Mesenchymal stem cell (in vitro differentiated cells and primary cell): ENCODE measurements around the gene IMMP2L.

Source experiments
- DNase-seq: peaks from one replicate; pipeline ENCODE4 v3.0.0-alpha.2; 2013
- H2AFZ ChIP-seq: one replicate; pipeline ENCODE4 v1.6.1; 2013; ENCODE audit warnings: low read depth, mild to moderate bottlenecking, control low read depth, inconsistent platforms, low read length, moderate library complexity
- H2AK5ac ChIP-seq: 2 replicates; pipeline ENCODE4 v1.6.1; 2013; ENCODE audit warnings: low read length, moderate library complexity, mild to moderate bottlenecking, inconsistent platforms; ENCODE audit not compliant: severe bottlenecking
- H2BK120ac ChIP-seq: one replicate; pipeline ENCODE4 v1.6.1; 2013; ENCODE audit warnings: low read depth, mild to moderate bottlenecking, inconsistent platforms, low read length, moderate library complexity
- H2BK12ac ChIP-seq, 2 experiments: one replicate each; pipeline ENCODE4 v1.6.1; 2013; ENCODE audit warnings: inconsistent platforms in 2 of 2, low read length in 2 of 2, mild to moderate bottlenecking in 2 of 2, moderate library complexity in 2 of 2, control low read depth in 1 of 2
- H2BK15ac ChIP-seq: one replicate; pipeline ENCODE4 v1.6.1; 2013; ENCODE audit warnings: mild to moderate bottlenecking, low read depth, inconsistent platforms; ENCODE audit not compliant: poor library complexity, severe bottlenecking
- H2BK5ac ChIP-seq: 2 replicates; pipeline ENCODE4 v1.6.1; 2013; ENCODE audit warnings: low read depth, mild to moderate bottlenecking, low read length, control low read depth, inconsistent platforms; ENCODE audit not compliant: poor library complexity, severe bottlenecking
- H3K14ac ChIP-seq, 2 experiments: one replicate each; pipeline ENCODE4 v1.6.1; 2013; ENCODE audit warnings: inconsistent platforms in 2 of 2, low read length in 2 of 2, control low read depth in 1 of 2, mild to moderate bottlenecking in 1 of 2, moderate library complexity in 1 of 2
- H3K18ac ChIP-seq, 2 experiments: one replicate each; pipeline ENCODE4 v1.6.1; 2013; ENCODE audit warnings: inconsistent platforms in 2 of 2, low read length in 2 of 2, control low read depth in 1 of 2, low read depth in 1 of 2, mild to moderate bottlenecking in 1 of 2
- H3K23ac ChIP-seq, 2 experiments: one replicate each; pipeline ENCODE4 v1.6.1; 2013; ENCODE audit warnings: inconsistent platforms in 2 of 2, low read length in 2 of 2, mild to moderate bottlenecking in 2 of 2, moderate library complexity in 2 of 2, control low read depth in 1 of 2
- H3K27ac ChIP-seq: 2 replicates; pipeline ENCODE4 v1.5.1; 2013; ENCODE audit warnings: mild to moderate bottlenecking, moderate library complexity, low read length, control low read depth, inconsistent platforms; ENCODE audit not compliant: poor library complexity, severe bottlenecking
- H3K27me3 ChIP-seq, 2 experiments: 2 replicates each; pipeline versions ENCODE4 v1.6.1 to v1.7.0; 2013; ENCODE audit warnings: low read length in 2 of 2, mild to moderate bottlenecking in 2 of 2, moderate library complexity in 2 of 2, control low read depth in 1 of 2, inconsistent platforms in 1 of 2; ENCODE audit not compliant: control insufficient read depth in 1 of 2, insufficient read depth in 1 of 2
- H3K36me3 ChIP-seq, 2 experiments: 2 replicates each; pipeline versions ENCODE4 v1.6.1 to v1.7.0; 2013; ENCODE audit warnings: low read length in 2 of 2, control low read depth in 1 of 2, inconsistent platforms in 1 of 2, low read depth in 1 of 2, mild to moderate bottlenecking in 1 of 2; ENCODE audit not compliant: insufficient read depth in 2 of 2, control insufficient read depth in 1 of 2
- H3K4ac ChIP-seq, 2 experiments: one replicate each; pipeline ENCODE4 v1.6.1; 2013; ENCODE audit warnings: inconsistent platforms in 2 of 2, low read length in 2 of 2, mild to moderate bottlenecking in 2 of 2, moderate library complexity in 2 of 2, control low read depth in 1 of 2, low read depth in 1 of 2
- H3K4me1 ChIP-seq: 2 replicates; pipeline ENCODE4 v1.6.1; 2013; ENCODE audit warnings: low read depth, low read length, control low read depth; ENCODE audit not compliant: control insufficient read depth, insufficient read depth
- H3K4me2 ChIP-seq: 2 replicates; pipeline ENCODE4 v1.6.1; 2013; ENCODE audit warnings: low read length, mild to moderate bottlenecking, inconsistent platforms; ENCODE audit not compliant: poor library complexity, severe bottlenecking
- H3K4me3 ChIP-seq, 2 experiments: 2 replicates each; pipeline versions ENCODE4 v1.5.1 to v1.7.0; 2013; ENCODE audit warnings: low read length in 2 of 2, mild to moderate bottlenecking in 2 of 2, control low read depth in 1 of 2, low read depth in 1 of 2; ENCODE audit not compliant: insufficient read depth in 1 of 2
- H3K79me1 ChIP-seq: replicated peaks from 2 replicates; pipeline ENCODE4 v1.6.1; 2013; ENCODE audit warnings: mild to moderate bottlenecking, control low read depth, low read length, inconsistent platforms; ENCODE audit not compliant: poor library complexity, severe bottlenecking
- H3K9ac ChIP-seq: 2 replicates; pipeline ENCODE4 v1.7.0; 2013; ENCODE audit warnings: mild to moderate bottlenecking, low read length, moderate library complexity
- H3K9me3 ChIP-seq: 2 replicates; pipeline ENCODE4 v1.7.0; 2013; ENCODE audit warnings: mild to moderate bottlenecking, low read length; ENCODE audit not compliant: control insufficient read depth
- H4K8ac ChIP-seq: one replicate; pipeline ENCODE4 v1.6.1; 2013; ENCODE audit warnings: inconsistent platforms, mild to moderate bottlenecking, low read length, moderate library complexity
- H4K91ac ChIP-seq: one replicate; pipeline ENCODE4 v1.6.1; 2013; ENCODE audit warnings: mild to moderate bottlenecking, low read length, inconsistent platforms
- WGBS: methylation state at CpG from one replicate; pipeline ENCODE4 v1.1.7; 2013; ENCODE audit warnings: mixed read lengths; 5-methylcytosine and 5-hydroxymethylcytosine counted together

The IMMP2L gene

GRCh38 chr7:110863258-110863657 lies 699.0 kb downstream of the IMMP2L start:
- H2BK5ac ChIP-seq, result no peak overlapping the region
- no peak overlapping the region for H3K23ac ChIP-seq
- H3K14ac ChIP-seq, result no peak overlapping the region
- no peak overlapping the region for H4K91ac ChIP-seq
- no peak overlapping the region for H2BK15ac ChIP-seq
- H4K8ac ChIP-seq, result no peak overlapping the region
- H2AFZ ChIP-seq, result no peak overlapping the region
- H3K4me2 ChIP-seq, result no peak overlapping the region
- WGBS, result 91% methylated on average over 2 of the region's 2 CpGs
- H3K79me1 ChIP-seq, result no peaks in the 10 kb centered on the region
- H3K9ac ChIP-seq, result no peak overlapping the region
- H3K9me3 ChIP-seq, result peaks cover 6% of the 10 kb centered on the region
- no peak overlapping the region for H2BK12ac ChIP-seq
- no peak overlapping the region for H3K18ac ChIP-seq
- H3K4ac ChIP-seq, result no peak overlapping the region
- no peak overlapping the region for H2AK5ac ChIP-seq
- H3K4me3 ChIP-seq, result no peak overlapping the region
- no peaks in the 10 kb centered on the region for H3K27me3 ChIP-seq
- no peaks in the 10 kb centered on the region for H3K36me3 ChIP-seq
- H2BK120ac ChIP-seq, result no peak overlapping the region
- H3K27ac ChIP-seq, result no peak overlapping the region
- no peak for DNase-seq
- H3K4me1 ChIP-seq, result no peaks in the 10 kb centered on the region

GRCh38 chr7:110861163-110861562 lies 701.1 kb downstream of the IMMP2L start:
- Histone ChIP-seq H2BK120ac (no peak overlapping the region), H3K27ac (no peak overlapping the region), H3K9me3 (no peaks in the 10 kb centered on the region), H3K4me3 (no peak overlapping the region), H2AK5ac (no peak overlapping the region), H2BK12ac (no peak overlapping the region), H3K79me1 (no peaks in the 10 kb centered on the region), H2BK15ac (no peak overlapping the region), H3K4me2 (no peak overlapping the region), H2AFZ (no peak overlapping the region), H3K4me1 (no peaks in the 10 kb centered on the region), H3K9ac (no peak overlapping the region), H2BK5ac (no peak overlapping the region), H3K14ac (no peak overlapping the region), H3K4ac (no peak overlapping the region), H3K36me3 (no peaks in the 10 kb centered on the region), H3K27me3 (no peaks in the 10 kb centered on the region), H3K18ac (no peak overlapping the region), H4K8ac (no peak overlapping the region), H4K91ac (no peak overlapping the region), H3K23ac (no peak overlapping the region)
- 100% methylated on average over 4 of the region's 4 CpGs for WGBS
- DNase-seq, result no peak

- Histone ChIP-seq H2BK5ac (no peak overlapping the region), H4K8ac (no peak overlapping the region), H2BK120ac (no peak overlapping the region), H3K79me1 (no peaks in the 10 kb centered on the region), H3K23ac (no peak overlapping the region), H3K4ac (no peak overlapping the region), H4K91ac (no peak overlapping the region), H2BK12ac (no peak overlapping the region), H3K4me1 (no peaks in the 10 kb centered on the region), H3K9me3 (no peaks in the 10 kb centered on the region), H3K27me3 (no peaks in the 10 kb centered on the region), H3K9ac (no peak overlapping the region), H3K4me3 (no peak overlapping the region), H2BK15ac (no peak overlapping the region), H3K14ac (no peak overlapping the region), H3K4me2 (no peak overlapping the region), H3K36me3 (no peaks in the 10 kb centered on the region), H3K18ac (no peak overlapping the region), H2AK5ac (no peak overlapping the region), H3K27ac (no peak overlapping the region), H2AFZ (no peak overlapping the region)
- DNase-seq, result no peak
Measured at GRCh38 chr7:110857106-110857505, 705.2 kb downstream of the IMMP2L start.

- Histone ChIP-seq H2BK120ac (no peak overlapping the region), H3K27me3 (no peaks in the 10 kb centered on the region), H3K4me2 (no peak overlapping the region), H2BK15ac (no peak overlapping the region), H4K8ac (no peak overlapping the region), H4K91ac (no peak overlapping the region), H2AFZ (no peak overlapping the region), H3K27ac (no peak overlapping the region), H3K4me1 (no peaks in the 10 kb centered on the region), H3K4me3 (no peak overlapping the region), H3K9me3 (no peaks in the 10 kb centered on the region), H2AK5ac (no peak overlapping the region), H2BK5ac (no peak overlapping the region), H3K14ac (no peak overlapping the region), H3K23ac (no peak overlapping the region), H3K18ac (no peak overlapping the region), H3K79me1 (no peaks in the 10 kb centered on the region), H3K36me3 (no peaks in the 10 kb centered on the region), H3K4ac (no peak overlapping the region), H2BK12ac (no peak overlapping the region), H3K9ac (no peak overlapping the region)
- 91% methylated on average over 1 of the region's 3 CpGs for WGBS
- DNase-seq, result peak; percentile 11
Measured at GRCh38 chr7:110856704-110857103, 705.6 kb downstream of the IMMP2L start.
